Measurements from ENCODE around the gene TBC1D25. TPM values are rescaled to one million over a fixed set of nuclear protein-coding genes. Genes with fewer than 3 reads are reported as not detected.

The TBC1D25 gene, protein sequence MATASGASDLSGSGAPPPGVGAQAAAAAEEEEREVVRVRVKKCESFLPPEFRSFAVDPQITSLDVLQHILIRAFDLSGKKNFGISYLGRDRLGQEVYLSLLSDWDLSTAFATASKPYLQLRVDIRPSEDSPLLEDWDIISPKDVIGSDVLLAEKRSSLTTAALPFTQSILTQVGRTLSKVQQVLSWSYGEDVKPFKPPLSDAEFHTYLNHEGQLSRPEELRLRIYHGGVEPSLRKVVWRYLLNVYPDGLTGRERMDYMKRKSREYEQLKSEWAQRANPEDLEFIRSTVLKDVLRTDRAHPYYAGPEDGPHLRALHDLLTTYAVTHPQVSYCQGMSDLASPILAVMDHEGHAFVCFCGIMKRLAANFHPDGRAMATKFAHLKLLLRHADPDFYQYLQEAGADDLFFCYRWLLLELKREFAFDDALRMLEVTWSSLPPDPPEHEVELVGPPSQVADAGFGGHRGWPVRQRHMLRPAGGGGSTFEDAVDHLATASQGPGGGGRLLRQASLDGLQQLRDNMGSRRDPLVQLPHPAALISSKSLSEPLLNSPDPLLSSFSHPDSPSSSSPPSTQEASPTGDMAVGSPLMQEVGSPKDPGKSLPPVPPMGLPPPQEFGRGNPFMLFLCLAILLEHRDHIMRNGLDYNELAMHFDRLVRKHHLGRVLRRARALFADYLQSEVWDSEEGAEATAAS
- 4.5 TPM in 2 replicates for total RNA-seq (2014; rRNA removed; shearing (Covaris generic))
- polyA plus RNA-seq (2016; fragmentation: Nextera tagmentation; extraction: Ambion mirVana), result 1.9 and 2.1 TPM in 2 replicates
- long read RNA-seq, partial matches to known transcripts, result 0 of 3 reads
- long read RNA-seq, other reads (novel, unspliced or antisense), result 3 of 3 reads

DNA sequence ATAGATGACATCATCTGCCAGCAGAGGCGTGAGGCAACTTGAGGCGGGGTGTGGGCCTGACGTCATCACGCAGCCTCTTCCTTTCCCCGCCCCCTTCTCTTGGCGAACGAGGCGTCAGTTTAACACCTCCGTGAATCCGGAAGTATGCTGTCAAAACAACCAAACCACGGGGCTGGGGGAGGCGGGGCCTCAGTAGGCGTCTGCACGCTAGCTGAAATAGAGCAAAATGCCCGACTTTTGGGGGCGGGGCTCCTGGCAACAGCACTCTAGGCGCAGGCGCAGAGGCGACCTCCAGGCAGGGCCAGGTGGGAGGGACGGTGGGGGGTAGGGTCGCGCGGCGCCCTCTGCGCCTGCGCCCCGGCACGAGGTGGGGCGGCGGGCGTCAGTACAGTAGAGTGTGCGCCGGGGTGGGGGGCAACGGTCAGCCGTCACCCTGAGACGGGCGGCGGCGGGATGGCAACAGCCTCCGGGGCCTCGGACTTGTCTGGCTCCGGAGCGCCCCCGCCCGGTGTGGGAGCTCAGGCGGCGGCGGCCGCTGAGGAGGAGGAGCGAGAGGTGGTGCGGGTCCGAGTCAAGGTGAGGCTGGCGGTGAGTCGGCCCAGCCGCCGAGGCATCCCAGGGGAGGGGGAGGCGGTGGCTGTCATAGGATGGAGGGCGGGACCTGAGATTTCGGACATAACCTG lies at the start of gene TBC1D25:
TBC1D25 (plus strand) TSS at position 370 of the 683 bp plus-strand sequence; CDS start at position 454, 84 bp downstream.
- H3K9me2 ChIP-seq (ENCODE audit: insufficient read depth), result no peaks in the 10 kb centered on the region
- no peaks in the 10 kb centered on the region; the same call in 1 of the 2 replicates for H3K4me1 ChIP-seq (ENCODE audit: insufficient read depth)
- ATAC-seq (peak; percentile 89), DNase-seq (ENCODE audit: low spot score) (peak; percentile 97)
- no peaks in the 10 kb centered on the region for H3K9me3 Mint-ChIP-seq
- H3K4me1 Mint-ChIP-seq, result peaks cover 6% of the 10 kb centered on the region
- H4K20me1 ChIP-seq (replicated peaks; ENCODE audit: insufficient read depth), result no peaks in the 10 kb centered on the region
- no peaks in the 10 kb centered on the region for H3F3A ChIP-seq (replicated peaks; ENCODE audit: low read depth)
- H3K79me2 ChIP-seq (replicated peaks; ENCODE audit: insufficient read depth), result no peaks in the 10 kb centered on the region
- peak within 1 kb of the TSS; percentile 90 for H3K4me3 Mint-ChIP-seq
- peak within 1 kb of the TSS; percentile 89 for H3K27ac Mint-ChIP-seq
- H3K27me3 ChIP-seq (ENCODE audit: insufficient read depth), result no peaks in the 10 kb centered on the region
- peak within 1 kb of the TSS; percentile 71 for H3K4me2 ChIP-seq
- peak within 1 kb of the TSS; percentile 61 for H3K4me3 ChIP-seq
- peaks cover 3% of the 10 kb centered on the region; the same call in 1 of the 3 replicates for H3K36me3 Mint-ChIP-seq (ENCODE audit: low read depth)
- TF ChIP-seq CREB1 (CRISPR knock-in tag; IDR thresholded peaks at IDR 0.05; ENCODE audit: low read depth) (peak; percentile 95), JUNB (IDR thresholded peaks at IDR 0.05; ENCODE audit: unreplicated experiment) (no peak), ZNF331 (CRISPR knock-in tag; IDR thresholded peaks at IDR 0.05; ENCODE audit: low read depth) (no peak), EZH2 (IDR thresholded peaks at IDR 0.05; ENCODE audit: low read depth, unreplicated experiment) (no peak), POLR2AphosphoS5 (IDR thresholded peaks at IDR 0.05; ENCODE audit: low read depth) (peak; percentile 41; the same call in 1 of the 2 replicates)
- TF ChIP-seq, protein P1, sequence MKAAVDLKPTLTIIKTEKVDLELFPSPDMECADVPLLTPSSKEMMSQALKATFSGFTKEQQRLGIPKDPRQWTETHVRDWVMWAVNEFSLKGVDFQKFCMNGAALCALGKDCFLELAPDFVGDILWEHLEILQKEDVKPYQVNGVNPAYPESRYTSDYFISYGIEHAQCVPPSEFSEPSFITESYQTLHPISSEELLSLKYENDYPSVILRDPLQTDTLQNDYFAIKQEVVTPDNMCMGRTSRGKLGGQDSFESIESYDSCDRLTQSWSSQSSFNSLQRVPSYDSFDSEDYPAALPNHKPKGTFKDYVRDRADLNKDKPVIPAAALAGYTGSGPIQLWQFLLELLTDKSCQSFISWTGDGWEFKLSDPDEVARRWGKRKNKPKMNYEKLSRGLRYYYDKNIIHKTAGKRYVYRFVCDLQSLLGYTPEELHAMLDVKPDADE (IDR thresholded peaks at IDR 0.05), result no peak
- TF ChIP-seq, protein P2, sequence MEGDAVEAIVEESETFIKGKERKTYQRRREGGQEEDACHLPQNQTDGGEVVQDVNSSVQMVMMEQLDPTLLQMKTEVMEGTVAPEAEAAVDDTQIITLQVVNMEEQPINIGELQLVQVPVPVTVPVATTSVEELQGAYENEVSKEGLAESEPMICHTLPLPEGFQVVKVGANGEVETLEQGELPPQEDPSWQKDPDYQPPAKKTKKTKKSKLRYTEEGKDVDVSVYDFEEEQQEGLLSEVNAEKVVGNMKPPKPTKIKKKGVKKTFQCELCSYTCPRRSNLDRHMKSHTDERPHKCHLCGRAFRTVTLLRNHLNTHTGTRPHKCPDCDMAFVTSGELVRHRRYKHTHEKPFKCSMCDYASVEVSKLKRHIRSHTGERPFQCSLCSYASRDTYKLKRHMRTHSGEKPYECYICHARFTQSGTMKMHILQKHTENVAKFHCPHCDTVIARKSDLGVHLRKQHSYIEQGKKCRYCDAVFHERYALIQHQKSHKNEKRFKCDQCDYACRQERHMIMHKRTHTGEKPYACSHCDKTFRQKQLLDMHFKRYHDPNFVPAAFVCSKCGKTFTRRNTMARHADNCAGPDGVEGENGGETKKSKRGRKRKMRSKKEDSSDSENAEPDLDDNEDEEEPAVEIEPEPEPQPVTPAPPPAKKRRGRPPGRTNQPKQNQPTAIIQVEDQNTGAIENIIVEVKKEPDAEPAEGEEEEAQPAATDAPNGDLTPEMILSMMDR (conservative IDR thresholded peaks at IDR 0.05; ENCODE audit: low read depth in 2 of 2), result peak in 1 of 2 experiments; percentile 21; a peak in 3 of 4 replicates
- no peaks in the 10 kb centered on the region for H3K27me3 Mint-ChIP-seq (ENCODE audit: insufficient read depth, low read depth, poor library complexity)
- 0 out of 2 replicates have a peak within 1 kb of the TSS, but pooled peaks have one; percentile 32 for H3K27ac ChIP-seq (ENCODE audit: low read depth)
- H2AFZ ChIP-seq, result no peak within 1 kb of the TSS
- H3K36me3 ChIP-seq (ENCODE audit: insufficient read depth), result no peaks in the 10 kb centered on the region

DNA sequence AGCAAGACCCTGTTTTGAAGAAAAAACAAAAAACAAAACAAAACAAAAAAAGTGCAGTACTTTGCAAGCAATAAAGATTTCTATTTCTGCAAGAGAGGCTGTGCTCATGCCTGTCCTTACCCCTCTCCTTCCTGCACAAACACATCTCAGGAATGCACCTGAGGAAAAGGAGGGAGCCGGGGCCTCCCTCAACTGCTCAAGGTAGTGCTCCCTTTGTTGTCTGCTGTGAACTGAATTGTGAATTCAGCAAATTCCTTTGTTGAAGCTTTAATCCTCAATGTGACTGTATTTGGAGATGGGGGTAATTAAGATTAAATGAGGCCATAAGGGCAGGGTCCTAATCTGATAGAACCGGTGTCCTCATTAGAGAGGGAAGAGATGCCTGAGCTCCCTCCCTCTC lies 49.6 kb upstream of the TBC1D25 start:
- H3K4me3 ChIP-seq, result no peak overlapping the region
- no peak overlapping the region for H3K27ac Mint-ChIP-seq
- no peaks in the 10 kb centered on the region for H3F3A ChIP-seq (replicated peaks; ENCODE audit: low read depth)
- H3K27me3 ChIP-seq (ENCODE audit: insufficient read depth), result no peaks in the 10 kb centered on the region
- peaks cover 4% of the 10 kb centered on the region; the same call in 1 of the 3 replicates for H3K36me3 Mint-ChIP-seq (ENCODE audit: low read depth)
- no peak overlapping the region for H3K4me2 ChIP-seq
- no peak overlapping the region for H3K27ac ChIP-seq (ENCODE audit: low read depth)
- no peaks in the 10 kb centered on the region for H3K9me3 Mint-ChIP-seq
- H3K9me2 ChIP-seq (ENCODE audit: insufficient read depth), result no peaks in the 10 kb centered on the region
- H3K79me2 ChIP-seq (replicated peaks; ENCODE audit: insufficient read depth), result no peaks in the 10 kb centered on the region
- no peaks in the 10 kb centered on the region for H3K36me3 ChIP-seq (ENCODE audit: insufficient read depth)
- H3K4me1 ChIP-seq (ENCODE audit: insufficient read depth), result no peaks in the 10 kb centered on the region
- H3K27me3 Mint-ChIP-seq (ENCODE audit: insufficient read depth, low read depth, poor library complexity), result no peaks in the 10 kb centered on the region
- no peak overlapping the region for H3K4me3 Mint-ChIP-seq
- no peaks in the 10 kb centered on the region for H4K20me1 ChIP-seq (replicated peaks; ENCODE audit: insufficient read depth)
- DNase-seq (ENCODE audit: low spot score) (peak; percentile 1), ATAC-seq (no peak)
- H2AFZ ChIP-seq, result no peak overlapping the region
- H3K4me1 Mint-ChIP-seq, result no peaks in the 10 kb centered on the region
- TF ChIP-seq, protein P3, sequence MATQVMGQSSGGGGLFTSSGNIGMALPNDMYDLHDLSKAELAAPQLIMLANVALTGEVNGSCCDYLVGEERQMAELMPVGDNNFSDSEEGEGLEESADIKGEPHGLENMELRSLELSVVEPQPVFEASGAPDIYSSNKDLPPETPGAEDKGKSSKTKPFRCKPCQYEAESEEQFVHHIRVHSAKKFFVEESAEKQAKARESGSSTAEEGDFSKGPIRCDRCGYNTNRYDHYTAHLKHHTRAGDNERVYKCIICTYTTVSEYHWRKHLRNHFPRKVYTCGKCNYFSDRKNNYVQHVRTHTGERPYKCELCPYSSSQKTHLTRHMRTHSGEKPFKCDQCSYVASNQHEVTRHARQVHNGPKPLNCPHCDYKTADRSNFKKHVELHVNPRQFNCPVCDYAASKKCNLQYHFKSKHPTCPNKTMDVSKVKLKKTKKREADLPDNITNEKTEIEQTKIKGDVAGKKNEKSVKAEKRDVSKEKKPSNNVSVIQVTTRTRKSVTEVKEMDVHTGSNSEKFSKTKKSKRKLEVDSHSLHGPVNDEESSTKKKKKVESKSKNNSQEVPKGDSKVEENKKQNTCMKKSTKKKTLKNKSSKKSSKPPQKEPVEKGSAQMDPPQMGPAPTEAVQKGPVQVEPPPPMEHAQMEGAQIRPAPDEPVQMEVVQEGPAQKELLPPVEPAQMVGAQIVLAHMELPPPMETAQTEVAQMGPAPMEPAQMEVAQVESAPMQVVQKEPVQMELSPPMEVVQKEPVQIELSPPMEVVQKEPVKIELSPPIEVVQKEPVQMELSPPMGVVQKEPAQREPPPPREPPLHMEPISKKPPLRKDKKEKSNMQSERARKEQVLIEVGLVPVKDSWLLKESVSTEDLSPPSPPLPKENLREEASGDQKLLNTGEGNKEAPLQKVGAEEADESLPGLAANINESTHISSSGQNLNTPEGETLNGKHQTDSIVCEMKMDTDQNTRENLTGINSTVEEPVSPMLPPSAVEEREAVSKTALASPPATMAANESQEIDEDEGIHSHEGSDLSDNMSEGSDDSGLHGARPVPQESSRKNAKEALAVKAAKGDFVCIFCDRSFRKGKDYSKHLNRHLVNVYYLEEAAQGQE (IDR thresholded peaks at IDR 0.05; ENCODE audit: unreplicated experiment), result no peak
- TF ChIP-seq EZH2phosphoT487 (IDR thresholded peaks at IDR 0.05; ENCODE audit: unreplicated experiment), result no peak
- TF ChIP-seq, protein P2 (conservative IDR thresholded peaks at IDR 0.05; ENCODE audit: low read depth in 2 of 2), result no peak
- no peak for TF ChIP-seq ZNF331 (CRISPR knock-in tag; IDR thresholded peaks at IDR 0.05; ENCODE audit: low read depth)
- no peak for TF ChIP-seq POLR2AphosphoS5 (IDR thresholded peaks at IDR 0.05; ENCODE audit: low read depth)
- TF ChIP-seq JUNB (IDR thresholded peaks at IDR 0.05; ENCODE audit: unreplicated experiment), result no peak
- no peak for TF ChIP-seq STAT1 (IDR thresholded peaks at IDR 0.05; ENCODE audit: unreplicated experiment)

Data from GM23338 (cell line).